ENCODE measurements around the gene CARHSP1.

The CARHSP1 gene

DNA sequence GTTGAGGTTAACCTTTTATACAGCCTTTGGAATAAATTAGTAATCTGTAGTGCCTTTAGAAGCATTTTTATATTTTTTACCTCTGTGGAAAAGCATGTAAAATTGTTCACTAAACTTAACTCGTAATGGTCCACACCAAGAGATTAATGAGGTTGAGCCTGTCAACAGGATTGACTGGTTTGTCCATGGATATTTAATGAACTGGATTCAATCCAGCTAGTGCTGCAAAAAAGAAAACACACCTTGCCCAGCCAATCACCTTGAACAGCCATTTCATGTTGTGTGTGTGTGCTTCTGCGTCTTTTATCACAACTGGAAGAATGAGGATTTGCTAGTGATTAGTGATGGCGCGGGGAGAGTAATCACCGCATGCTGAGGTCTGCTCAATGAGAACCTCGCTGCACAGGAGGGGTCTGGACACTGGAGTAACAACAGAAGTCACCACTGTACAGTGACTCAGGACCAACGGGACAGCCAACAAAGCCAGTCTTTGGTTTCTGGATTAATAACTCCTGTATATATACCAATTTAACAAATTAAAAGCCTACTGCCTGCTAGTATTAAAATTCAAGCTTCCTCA is 47.0 kb upstream of the CARHSP1 start:
- H3K79me2 ChIP-seq (ENCODE audit: insufficient read depth, low read length): peaks cover 6% of the 10 kb centered on the region; the same call in 1 of the 2 replicates
- TF ChIP-seq, protein P1, sequence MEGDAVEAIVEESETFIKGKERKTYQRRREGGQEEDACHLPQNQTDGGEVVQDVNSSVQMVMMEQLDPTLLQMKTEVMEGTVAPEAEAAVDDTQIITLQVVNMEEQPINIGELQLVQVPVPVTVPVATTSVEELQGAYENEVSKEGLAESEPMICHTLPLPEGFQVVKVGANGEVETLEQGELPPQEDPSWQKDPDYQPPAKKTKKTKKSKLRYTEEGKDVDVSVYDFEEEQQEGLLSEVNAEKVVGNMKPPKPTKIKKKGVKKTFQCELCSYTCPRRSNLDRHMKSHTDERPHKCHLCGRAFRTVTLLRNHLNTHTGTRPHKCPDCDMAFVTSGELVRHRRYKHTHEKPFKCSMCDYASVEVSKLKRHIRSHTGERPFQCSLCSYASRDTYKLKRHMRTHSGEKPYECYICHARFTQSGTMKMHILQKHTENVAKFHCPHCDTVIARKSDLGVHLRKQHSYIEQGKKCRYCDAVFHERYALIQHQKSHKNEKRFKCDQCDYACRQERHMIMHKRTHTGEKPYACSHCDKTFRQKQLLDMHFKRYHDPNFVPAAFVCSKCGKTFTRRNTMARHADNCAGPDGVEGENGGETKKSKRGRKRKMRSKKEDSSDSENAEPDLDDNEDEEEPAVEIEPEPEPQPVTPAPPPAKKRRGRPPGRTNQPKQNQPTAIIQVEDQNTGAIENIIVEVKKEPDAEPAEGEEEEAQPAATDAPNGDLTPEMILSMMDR (IDR thresholded peaks at IDR 0.05; ENCODE audit: low read length): no peak
- no peak for TF ChIP-seq EZH2 (IDR thresholded peaks at IDR 0.05; ENCODE audit: borderline replicate concordance, low read length)
- H3K27ac ChIP-seq (ENCODE audit: low read depth, low read length, poor library complexity, severe bottlenecking): no peak overlapping the region
- no peaks in the 10 kb centered on the region for H3K9me3 ChIP-seq (ENCODE audit: low read length)
- no peak overlapping the region for H3K9ac ChIP-seq (ENCODE audit: low read length)
- H3K4me1 ChIP-seq (ENCODE audit: insufficient read depth, low read length, severe bottlenecking): no peaks in the 10 kb centered on the region
- no peak overlapping the region for H3K4me3 ChIP-seq (ENCODE audit: low read depth, low read length, poor library complexity, severe bottlenecking)
- peaks cover 99% of the 10 kb centered on the region for H3K36me3 ChIP-seq (ENCODE audit: insufficient read depth, low read length)
- no peaks in the 10 kb centered on the region for H3K9me2 ChIP-seq (ENCODE audit: low read depth, low read length)
- no peaks in the 10 kb centered on the region for H3F3A ChIP-seq (ENCODE audit: insufficient read depth, low read length)
- H3K4me2 ChIP-seq (ENCODE audit: low read length): no peak overlapping the region
- no peaks in the 10 kb centered on the region for H3K27me3 ChIP-seq (ENCODE audit: insufficient read depth, low read length)
- H4K20me1 ChIP-seq (ENCODE audit: insufficient read depth, low read length): no peaks in the 10 kb centered on the region
- no peak overlapping the region for H2AFZ ChIP-seq (ENCODE audit: low read length)

DNA sequence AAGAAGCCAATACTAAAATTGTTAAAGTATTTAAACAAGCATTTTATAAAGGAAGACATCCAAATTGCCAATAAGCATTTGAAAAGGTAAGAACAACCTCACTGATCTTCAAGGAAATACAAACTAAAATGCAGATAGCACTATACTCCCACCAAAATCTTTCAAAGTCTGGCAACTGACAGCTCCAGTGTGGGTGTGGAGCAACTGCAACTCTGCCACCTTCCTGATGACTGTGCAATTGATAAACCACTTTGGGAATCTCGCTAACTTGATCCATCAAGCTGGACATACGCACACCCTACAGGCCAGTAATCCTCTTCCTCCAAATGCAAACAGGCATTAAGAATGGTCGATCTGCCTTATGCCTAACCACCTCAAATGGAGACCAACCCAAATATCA is 45.3 kb upstream of the CARHSP1 start:
- TF ChIP-seq, protein P1 (IDR thresholded peaks at IDR 0.05; ENCODE audit: low read length): no peak
- TF ChIP-seq EZH2 (IDR thresholded peaks at IDR 0.05; ENCODE audit: borderline replicate concordance, low read length): no peak
- no peak overlapping the region for H3K4me3 ChIP-seq (ENCODE audit: low read depth, low read length, poor library complexity, severe bottlenecking)
- H3K9me2 ChIP-seq (ENCODE audit: low read depth, low read length): no peaks in the 10 kb centered on the region
- H3K79me2 ChIP-seq (ENCODE audit: insufficient read depth, low read length): peaks cover 6% of the 10 kb centered on the region; the same call in 1 of the 2 replicates
- no peaks in the 10 kb centered on the region for H3K9me3 ChIP-seq (ENCODE audit: low read length)
- no peak overlapping the region for H2AFZ ChIP-seq (ENCODE audit: low read length)
- no peaks in the 10 kb centered on the region for H3F3A ChIP-seq (ENCODE audit: insufficient read depth, low read length)
- H3K27ac ChIP-seq (ENCODE audit: low read depth, low read length, poor library complexity, severe bottlenecking): no peak overlapping the region
- no peak overlapping the region for H3K9ac ChIP-seq (ENCODE audit: low read length)
- no peaks in the 10 kb centered on the region for H3K4me1 ChIP-seq (ENCODE audit: insufficient read depth, low read length, severe bottlenecking)
- peaks cover 99% of the 10 kb centered on the region for H3K36me3 ChIP-seq (ENCODE audit: insufficient read depth, low read length)
- H3K27me3 ChIP-seq (ENCODE audit: insufficient read depth, low read length): no peaks in the 10 kb centered on the region
- H3K4me2 ChIP-seq (ENCODE audit: low read length): no peak overlapping the region
- H4K20me1 ChIP-seq (ENCODE audit: insufficient read depth, low read length): no peaks in the 10 kb centered on the region

DNA sequence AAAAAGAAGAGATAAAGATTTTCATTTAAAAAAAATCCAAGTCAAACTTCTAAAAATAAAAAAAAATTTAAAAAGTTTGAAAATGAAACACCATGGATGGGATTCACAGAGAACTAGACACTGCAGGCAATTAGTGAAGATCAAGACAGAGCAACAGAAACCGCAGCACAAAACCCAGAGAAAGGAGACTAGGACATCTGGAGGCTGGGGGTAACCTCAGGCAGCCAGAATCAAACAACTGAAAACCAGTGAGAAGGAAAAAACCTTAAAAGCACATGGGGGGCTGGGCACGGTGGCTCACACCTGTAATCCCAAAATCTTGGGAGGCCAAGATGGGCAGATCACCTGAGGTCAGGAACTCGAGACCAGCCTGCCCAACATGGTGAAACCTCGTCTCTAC is 44.0 kb upstream of the CARHSP1 start:
- no peaks in the 10 kb centered on the region for H3F3A ChIP-seq (ENCODE audit: insufficient read depth, low read length)
- H3K9me2 ChIP-seq (ENCODE audit: low read depth, low read length): no peaks in the 10 kb centered on the region
- no peak overlapping the region for H3K4me2 ChIP-seq (ENCODE audit: low read length)
- no peaks in the 10 kb centered on the region for H4K20me1 ChIP-seq (ENCODE audit: insufficient read depth, low read length)
- no peaks in the 10 kb centered on the region for H3K4me1 ChIP-seq (ENCODE audit: insufficient read depth, low read length, severe bottlenecking)
- H2AFZ ChIP-seq (ENCODE audit: low read length): no peak overlapping the region
- H3K79me2 ChIP-seq (ENCODE audit: insufficient read depth, low read length): peaks cover 6% of the 10 kb centered on the region; the same call in 1 of the 2 replicates
- TF ChIP-seq, protein P1 (IDR thresholded peaks at IDR 0.05; ENCODE audit: low read length): no peak
- no peak for TF ChIP-seq EZH2 (IDR thresholded peaks at IDR 0.05; ENCODE audit: borderline replicate concordance, low read length)
- no peaks in the 10 kb centered on the region for H3K9me3 ChIP-seq (ENCODE audit: low read length)
- H3K27me3 ChIP-seq (ENCODE audit: insufficient read depth, low read length): no peaks in the 10 kb centered on the region
- H3K36me3 ChIP-seq (ENCODE audit: insufficient read depth, low read length): peaks cover 99% of the 10 kb centered on the region
- H3K4me3 ChIP-seq (ENCODE audit: low read depth, low read length, poor library complexity, severe bottlenecking): no peak overlapping the region
- no peak overlapping the region for H3K9ac ChIP-seq (ENCODE audit: low read length)
- no peak overlapping the region for H3K27ac ChIP-seq (ENCODE audit: low read depth, low read length, poor library complexity, severe bottlenecking)

Data from OCI-LY1 (cell line).